IMR-90 (cell line): ENCODE data around the gene CAMTA1. TPM values are rescaled to one million over a fixed set of nuclear protein-coding genes. Genes with fewer than 3 reads are reported as not detected.

Experiments
- ATAC-seq: fragments of 200-7000 bp; cut with Tn5 transposase; 2 replicates; pipeline ENCODE4 v1.9.1; 2020; ENCODE audit warnings: low read depth, mild to moderate bottlenecking, moderate library complexity
- BruUV-seq: library from RNA; stranded (reverse); fragments of 400-500 nt; replicated peaks from 2 replicates; lab custom pipeline; 2021; lab: Mats Ljungman, UMichigan
- CTCF ChIA-PET: fragments of 300-600 bp; formaldehyde crosslinking; extraction: SDS; loops from one replicate; lab custom pipeline; 2021; ENCODE audit warnings: antibody characterized with exemption; lab: Yijun Ruan, JAX
- POLR2A ChIA-PET: fragments of 300-600 bp; sonication (Branson Sonifier 250); formaldehyde crosslinking; loops from one replicate; lab custom pipeline; 2022; ENCODE audit warnings: antibody characterized with exemption; ENCODE audit not compliant: unreplicated experiment; lab: Charles Lee
- DNase-seq: peaks from one replicate; pipeline ENCODE4 v3.0.0; 2013
- H2AFZ ChIP-seq: replicated peaks from 2 replicates; pipeline ENCODE3; 2013; ENCODE audit warnings: low read length, mild to moderate bottlenecking; ENCODE audit not compliant: poor library complexity
- H2AK5ac ChIP-seq: 2 replicates; pipeline ENCODE4 v1.6.1; 2013; ENCODE audit warnings: low read depth, low read length, inconsistent platforms
- H2AK9ac ChIP-seq: replicated peaks from 2 replicates; pipeline ENCODE3; 2013; ENCODE audit warnings: mild to moderate bottlenecking, low read depth, low read length, moderate library complexity; ENCODE audit not compliant: poor library complexity
- H2BK120ac ChIP-seq: 2 replicates; pipeline ENCODE4 v1.6.1; 2013; ENCODE audit warnings: low read depth, low read length, inconsistent platforms
- H2BK15ac ChIP-seq: 3 replicates; pipeline ENCODE4 v1.6.1; 2013; ENCODE audit warnings: low read depth, low read length, inconsistent platforms
- H2BK20ac ChIP-seq: 2 replicates; pipeline ENCODE4 v1.6.1; 2013; ENCODE audit warnings: low read depth, mild to moderate bottlenecking, inconsistent platforms, low read length, moderate library complexity
- H2BK5ac ChIP-seq: 2 replicates; pipeline ENCODE4 v1.6.1; 2013; ENCODE audit warnings: mild to moderate bottlenecking, low read depth, low read length, inconsistent platforms; ENCODE audit not compliant: poor library complexity, severe bottlenecking
- H3K14ac ChIP-seq: replicated peaks from 2 replicates; pipeline ENCODE4 v1.6.1; 2013; ENCODE audit warnings: low read depth, low read length, inconsistent platforms
- H3K18ac ChIP-seq: 2 replicates; pipeline ENCODE4 v1.6.1; 2013; ENCODE audit warnings: low read depth, low read length, control low read depth
- H3K23ac ChIP-seq: 2 replicates; pipeline ENCODE4 v1.6.1; 2013; ENCODE audit warnings: low read depth, low read length, inconsistent platforms
- H3K27ac ChIP-seq: 2 replicates; pipeline ENCODE4 v1.5.1; 2013; ENCODE audit warnings: mild to moderate bottlenecking, control low read depth, low read length; ENCODE audit not compliant: insufficient read depth
- H3K27me3 ChIP-seq: 2 replicates; pipeline ENCODE4 v1.6.1; 2013; ENCODE audit warnings: low read length; ENCODE audit not compliant: control insufficient read depth, insufficient read depth
- H3K36me3 ChIP-seq: 2 replicates; pipeline ENCODE4 v1.6.1; 2013; ENCODE audit warnings: low read length, mixed read lengths; ENCODE audit not compliant: control insufficient read depth, insufficient read depth
- H3K4ac ChIP-seq: 2 replicates; pipeline ENCODE4 v1.6.1; 2013; ENCODE audit warnings: low read depth, low read length, inconsistent platforms
- H3K4me1 ChIP-seq: 2 replicates; pipeline ENCODE4 v1.6.1; 2013; ENCODE audit warnings: low read length, mixed read lengths; ENCODE audit not compliant: control insufficient read depth, insufficient read depth
- H3K4me2 ChIP-seq: 2 replicates; pipeline ENCODE4 v1.6.1; 2013; ENCODE audit warnings: low read depth, mild to moderate bottlenecking, control low read depth, low read length, moderate library complexity
- H3K4me3 ChIP-seq: 2 replicates; pipeline ENCODE4 v1.5.1; 2013; ENCODE audit warnings: low read depth, mild to moderate bottlenecking, control low read depth, low read length, moderate library complexity; ENCODE audit not compliant: insufficient read depth
- H3K56ac ChIP-seq: 2 replicates; pipeline ENCODE4 v1.6.1; 2013; ENCODE audit warnings: low read length, inconsistent platforms; ENCODE audit not compliant: insufficient read depth; ENCODE audit errors: extremely low read depth
- H3K79me1 ChIP-seq, 2 experiments: 2 replicates each; pipeline ENCODE4 v1.6.1; 2013; ENCODE audit warnings: low read length in 2 of 2, inconsistent platforms in 1 of 2, low read depth in 1 of 2
- H3K9ac ChIP-seq: 2 replicates; pipeline ENCODE4 v1.6.1; 2013; ENCODE audit warnings: low read depth, low read length, control low read depth
- H3K9me1 ChIP-seq: 2 replicates; pipeline ENCODE4 v1.6.1; 2013; ENCODE audit warnings: low read length, inconsistent platforms; ENCODE audit not compliant: insufficient read depth
- H3K9me3 ChIP-seq: 2 replicates; pipeline ENCODE4 v1.6.1; 2013; ENCODE audit warnings: low read length; ENCODE audit not compliant: control insufficient read depth, insufficient read depth
- H4K20me1 ChIP-seq: 2 replicates; pipeline ENCODE4 v1.6.1; 2013; ENCODE audit warnings: low read length, inconsistent platforms; ENCODE audit not compliant: insufficient read depth
- H4K5ac ChIP-seq: 2 replicates; pipeline ENCODE4 v1.6.1; 2013; ENCODE audit warnings: mild to moderate bottlenecking, low read depth, low read length, control low read depth
- H4K8ac ChIP-seq, 2 experiments: 2 replicates each; pipeline ENCODE4 v1.6.1; 2013; ENCODE audit warnings: low read depth in 2 of 2, low read length in 2 of 2, control low read depth in 1 of 2, inconsistent platforms in 1 of 2
- H4K91ac ChIP-seq: 2 replicates; pipeline ENCODE4 v1.6.1; 2013; ENCODE audit warnings: low read depth, low read length, inconsistent platforms; ENCODE audit not compliant: insufficient read depth
- BHLHE40 ChIP-seq: fragments of 150-350 bp; IDR thresholded peaks from 2 replicates; pipeline ENCODE4 v1.6.1; 2016; ENCODE audit warnings: mild to moderate bottlenecking, low read depth, low read length
- CEBPB ChIP-seq: IDR thresholded peaks from 2 replicates; pipeline ENCODE4 v1.6.1; 2012; ENCODE audit warnings: low read depth, low read length, improper control_type of control experiment
- CHD1 ChIP-seq: IDR thresholded peaks from 2 replicates; pipeline ENCODE4 v1.6.1; 2012; ENCODE audit warnings: low read depth, low read length, improper control_type of control experiment
- FOS ChIP-seq: fragments of 150-350 bp; IDR thresholded peaks from 2 replicates; pipeline ENCODE4 v1.6.1; 2016; ENCODE audit warnings: low read depth, low read length
- MAFK ChIP-seq: IDR thresholded peaks from 2 replicates; pipeline ENCODE4 v1.6.1; 2012; ENCODE audit warnings: low read depth, low read length, improper control_type of control experiment
- MAZ ChIP-seq: IDR thresholded peaks from 2 replicates; pipeline ENCODE4 v1.6.1; 2012; ENCODE audit warnings: low read depth, mild to moderate bottlenecking, low read length, improper control_type of control experiment, moderate library complexity, borderline replicate concordance
- MXI1 ChIP-seq: IDR thresholded peaks from 2 replicates; pipeline ENCODE4 v1.6.1; 2012; ENCODE audit warnings: low read depth, mild to moderate bottlenecking, low read length, moderate library complexity, borderline replicate concordance
- NFE2L2 ChIP-seq: fragments of 150-350 bp; IDR thresholded peaks from 2 replicates; pipeline ENCODE4 v1.6.1; 2016; ENCODE audit warnings: low read depth, mild to moderate bottlenecking, low read length
- POLR2A ChIP-seq: IDR thresholded peaks from 2 replicates; pipeline ENCODE4 v1.6.1; 2012; ENCODE audit warnings: mild to moderate bottlenecking, low read depth, low read length
- RAD21 ChIP-seq: IDR thresholded peaks from 2 replicates; pipeline ENCODE4 v1.6.1; 2012; ENCODE audit warnings: low read length, improper control_type of control experiment
- RFX5 ChIP-seq: IDR thresholded peaks from 2 replicates; pipeline ENCODE4 v1.8.0; 2012; ENCODE audit warnings: low read depth, mild to moderate bottlenecking, low read length, moderate library complexity
- SMC3 ChIP-seq: fragments of 150-350 bp; IDR thresholded peaks from 2 replicates; pipeline ENCODE4 v1.6.1; 2016; ENCODE audit warnings: low read depth, mild to moderate bottlenecking, antibody characterized with exemption, low read length, moderate library complexity
- WGBS, 2 experiments: methylation state at CpG; one replicate each; pipeline versions ENCODE4 v1.1.5 to v1.1.7; 2013; ENCODE audit warnings: missing lambda C conversion rate in 2 of 2; ENCODE audit not compliant: insufficient read length in 1 of 2; ENCODE audit errors: extremely low coverage in 2 of 2; 5-methylcytosine and 5-hydroxymethylcytosine counted together
- dilution Hi-C: fragments of 300-500 bp; cut with HindIII; formaldehyde crosslinking; loops from one replicate; pipeline ENCODE4 v1.14.3; 2018; ENCODE audit warnings: low sequenced_read_pairs; ENCODE audit not compliant: unreplicated experiment
- in situ Hi-C: fragments of 300-500 bp; cut with MboI; formaldehyde crosslinking; loops from 3 replicates; pipeline ENCODE4 v1.14.3; 2019; ENCODE audit warnings: low sequenced_read_pairs, inconsistent platforms, mixed read lengths
- intact Hi-C: fragments of 100-400 bp; cut with micrococcal nuclease; formaldehyde crosslinking; loops from 2 replicates; pipeline ENCODE4 v1.10.0; 2022
- polyA plus RNA-seq, 3 experiments: library from polyadenylated mRNA; depleted of rRNA; stranded (reverse); fragments of >200 nt; gene quantifications; 2 replicates each; pipeline ENCODE4 v1.2.3, GENCODE V29; 2012; ENCODE audit warnings: low replicate concordance in 1 of 3
- total RNA-seq: library from RNA; depleted of rRNA; stranded (reverse); fragments of >200 nt; gene quantifications from 2 replicates; pipeline ENCODE4 v1.2.3, GENCODE V29; 2012
- TF ChIP-seq, protein P1 (sequence below): conservative IDR thresholded peaks from 2 replicates; pipeline ENCODE4 v1.5.1; 2012; ENCODE audit warnings: mild to moderate bottlenecking, low read depth, low read length, improper control_type of control experiment
- TF ChIP-seq, protein P2 (sequence below): fragments of 150-350 bp; IDR thresholded peaks from 2 replicates; pipeline ENCODE4 v1.6.1; 2016; ENCODE audit warnings: low read depth, mild to moderate bottlenecking, low read length, moderate library complexity, borderline replicate concordance
- TF ChIP-seq, protein P3 (sequence below): fragments of 150-350 bp; IDR thresholded peaks from 2 replicates; pipeline ENCODE4 v1.6.1; 2017; ENCODE audit warnings: mild to moderate bottlenecking, antibody characterized with exemption, low read length, low read depth

Gene CAMTA1
- total and polyA plus RNA-seq, 2 of the 4 experiments (the other 2 are of a cell fraction), result 35.5 to 74.3 TPM

DNA sequence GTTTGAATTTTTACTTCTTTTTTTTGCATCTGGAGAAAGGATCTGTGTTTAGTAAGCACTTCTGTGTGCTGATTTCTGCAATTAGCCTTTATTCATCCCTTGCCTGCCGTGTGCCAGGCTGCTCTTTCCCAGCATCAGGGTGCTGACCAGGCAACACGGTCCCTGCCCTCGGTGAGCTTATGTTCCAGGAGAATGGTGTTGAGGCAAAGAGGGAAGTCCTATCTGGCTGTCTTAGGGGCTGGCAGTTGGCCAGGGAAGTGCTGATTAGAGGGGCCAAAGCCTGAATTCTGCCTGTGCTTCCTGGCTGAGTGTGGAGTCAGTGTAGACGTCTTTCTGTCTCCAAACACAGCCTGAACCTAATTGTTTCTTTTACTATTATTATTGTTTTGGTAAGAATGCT, 187.1 kb downstream of the CAMTA1 start:
- intact Hi-C loops, result no loop called here
- DNase-seq, result no peak
- WGBS, 2 experiments, result no CpG with 5 or more reads among the region's 4 CpGs
- BruUV-seq, result no TSS peak
- H3K4ac ChIP-seq, result no peak overlapping the region
- no peaks in the 10 kb centered on the region for H4K20me1 ChIP-seq
- no peak overlapping the region for H3K56ac ChIP-seq
- no peak overlapping the region for H4K91ac ChIP-seq
- no peaks in the 10 kb centered on the region for H3K36me3 ChIP-seq
- no peak overlapping the region for H4K8ac ChIP-seq
- no peak overlapping the region for H2BK5ac ChIP-seq
- H3K4me1 ChIP-seq, result peaks cover 2% of the 10 kb centered on the region; the same call in 1 of the 2 replicates
- no peak overlapping the region for H2BK15ac ChIP-seq
- CTCF ChIA-PET, result no interaction called here
- no peak overlapping the region for H3K18ac ChIP-seq
- TF ChIP-seq, protein P1, sequence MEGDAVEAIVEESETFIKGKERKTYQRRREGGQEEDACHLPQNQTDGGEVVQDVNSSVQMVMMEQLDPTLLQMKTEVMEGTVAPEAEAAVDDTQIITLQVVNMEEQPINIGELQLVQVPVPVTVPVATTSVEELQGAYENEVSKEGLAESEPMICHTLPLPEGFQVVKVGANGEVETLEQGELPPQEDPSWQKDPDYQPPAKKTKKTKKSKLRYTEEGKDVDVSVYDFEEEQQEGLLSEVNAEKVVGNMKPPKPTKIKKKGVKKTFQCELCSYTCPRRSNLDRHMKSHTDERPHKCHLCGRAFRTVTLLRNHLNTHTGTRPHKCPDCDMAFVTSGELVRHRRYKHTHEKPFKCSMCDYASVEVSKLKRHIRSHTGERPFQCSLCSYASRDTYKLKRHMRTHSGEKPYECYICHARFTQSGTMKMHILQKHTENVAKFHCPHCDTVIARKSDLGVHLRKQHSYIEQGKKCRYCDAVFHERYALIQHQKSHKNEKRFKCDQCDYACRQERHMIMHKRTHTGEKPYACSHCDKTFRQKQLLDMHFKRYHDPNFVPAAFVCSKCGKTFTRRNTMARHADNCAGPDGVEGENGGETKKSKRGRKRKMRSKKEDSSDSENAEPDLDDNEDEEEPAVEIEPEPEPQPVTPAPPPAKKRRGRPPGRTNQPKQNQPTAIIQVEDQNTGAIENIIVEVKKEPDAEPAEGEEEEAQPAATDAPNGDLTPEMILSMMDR, result no peak
- TF ChIP-seq, protein P2, sequence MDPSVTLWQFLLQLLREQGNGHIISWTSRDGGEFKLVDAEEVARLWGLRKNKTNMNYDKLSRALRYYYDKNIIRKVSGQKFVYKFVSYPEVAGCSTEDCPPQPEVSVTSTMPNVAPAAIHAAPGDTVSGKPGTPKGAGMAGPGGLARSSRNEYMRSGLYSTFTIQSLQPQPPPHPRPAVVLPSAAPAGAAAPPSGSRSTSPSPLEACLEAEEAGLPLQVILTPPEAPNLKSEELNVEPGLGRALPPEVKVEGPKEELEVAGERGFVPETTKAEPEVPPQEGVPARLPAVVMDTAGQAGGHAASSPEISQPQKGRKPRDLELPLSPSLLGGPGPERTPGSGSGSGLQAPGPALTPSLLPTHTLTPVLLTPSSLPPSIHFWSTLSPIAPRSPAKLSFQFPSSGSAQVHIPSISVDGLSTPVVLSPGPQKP, result no peak
- TF ChIP-seq POLR2A, result no peak
- TF ChIP-seq CHD1, result no peak
- no peak for TF ChIP-seq RAD21
- TF ChIP-seq, protein P3, sequence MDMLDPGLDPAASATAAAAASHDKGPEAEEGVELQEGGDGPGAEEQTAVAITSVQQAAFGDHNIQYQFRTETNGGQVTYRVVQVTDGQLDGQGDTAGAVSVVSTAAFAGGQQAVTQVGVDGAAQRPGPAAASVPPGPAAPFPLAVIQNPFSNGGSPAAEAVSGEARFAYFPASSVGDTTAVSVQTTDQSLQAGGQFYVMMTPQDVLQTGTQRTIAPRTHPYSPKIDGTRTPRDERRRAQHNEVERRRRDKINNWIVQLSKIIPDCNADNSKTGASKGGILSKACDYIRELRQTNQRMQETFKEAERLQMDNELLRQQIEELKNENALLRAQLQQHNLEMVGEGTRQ, result no peak
- TF ChIP-seq BHLHE40, result no peak
- TF ChIP-seq NFE2L2, result no peak
- TF ChIP-seq FOS, result no peak
- TF ChIP-seq MAZ, result no peak
- no peak for TF ChIP-seq SMC3
- no peak for TF ChIP-seq RFX5
- TF ChIP-seq MXI1, result no peak
- no peak for TF ChIP-seq MAFK
- no peak for TF ChIP-seq CEBPB
- no peaks in the 10 kb centered on the region for H3K9me3 ChIP-seq
- no peak overlapping the region for H4K5ac ChIP-seq
- H2AK9ac ChIP-seq, result no peak overlapping the region
- dilution Hi-C loops, result no loop called here
- POLR2A ChIA-PET, result no interaction called here
- H3K4me2 ChIP-seq, result no peak overlapping the region
- no peak overlapping the region for H2BK20ac ChIP-seq
- no peak overlapping the region for H3K14ac ChIP-seq
- H3K9me1 ChIP-seq, result no peaks in the 10 kb centered on the region
- H3K4me3 ChIP-seq, result no peak overlapping the region
- H2AFZ ChIP-seq, result no peak overlapping the region
- in situ Hi-C loops, result no loop called here
- H3K27me3 ChIP-seq, result peaks cover 26% of the 10 kb centered on the region
- no peak overlapping the region for H3K27ac ChIP-seq
- no peak overlapping the region for H2AK5ac ChIP-seq
- no peaks in the 10 kb centered on the region for H3K79me1 ChIP-seq
- no peak overlapping the region for H3K9ac ChIP-seq
- no peak overlapping the region for H3K23ac ChIP-seq
- ATAC-seq, result no peak
- H2BK120ac ChIP-seq, result no peak overlapping the region
